Progenitor cell of endocrine pancreas (in vitro differentiated cells): ENCODE measurements around the gene S1PR2. TPM values are rescaled to one million over a fixed set of nuclear protein-coding genes. Genes with fewer than 3 reads are reported as not detected.

Source experiments
- DNase-seq: peaks from one replicate; pipeline ENCODE4 v3.0.0; 2021; ENCODE audit warnings: low spot score; ENCODE audit not compliant: unreplicated experiment
- H3K27ac Mint-ChIP-seq: 2 replicates; pipeline ENCODE4 v1.8.0; 2021; ENCODE audit warnings: mild to moderate bottlenecking, moderate library complexity, mixed read lengths
- H3K27me3 Mint-ChIP-seq: 2 replicates; pipeline ENCODE4 v1.8.0; 2021; ENCODE audit warnings: mixed read lengths
- H3K36me3 Mint-ChIP-seq: 2 replicates; pipeline ENCODE4 v1.8.0; 2022; ENCODE audit warnings: mixed read lengths; ENCODE audit not compliant: insufficient read depth
- H3K4me1 Mint-ChIP-seq: 2 replicates; pipeline ENCODE4 v1.8.0; 2021; ENCODE audit warnings: low read depth, mixed read lengths
- H3K4me3 Mint-ChIP-seq: 2 replicates; pipeline ENCODE4 v1.8.0; 2021; ENCODE audit warnings: low read depth, mild to moderate bottlenecking, moderate library complexity, mixed read lengths
- H3K9me3 Mint-ChIP-seq: 2 replicates; pipeline ENCODE4 v1.8.0; 2021; ENCODE audit warnings: low read depth, mixed read lengths
- CTCF ChIP-seq: fragments of 200-600 bp; sonication (generic); IDR thresholded peaks from one replicate; pipeline ENCODE4 v1.5.0; 2021; ENCODE audit warnings: antibody characterized with exemption, mild to moderate bottlenecking; ENCODE audit not compliant: unreplicated experiment
- total RNA-seq: library from RNA; stranded (reverse); gene quantifications from 2 replicates; pipeline ENCODE4 v1.2.1, GENCODE V29; 2021

Gene S1PR2
- total RNA-seq, 1 donor from 2014 or later: 19.2 TPM

- no peaks in the 10 kb centered on the region for H3K36me3 Mint-ChIP-seq
- no peak for DNase-seq
- no peak overlapping the region for H3K4me3 Mint-ChIP-seq
- H3K4me1 Mint-ChIP-seq: no peaks in the 10 kb centered on the region
- peaks cover 57% of the 10 kb centered on the region for H3K27me3 Mint-ChIP-seq
- H3K27ac Mint-ChIP-seq: no peak overlapping the region
- no peak for TF ChIP-seq CTCF
- H3K9me3 Mint-ChIP-seq: no peaks in the 10 kb centered on the region
Observed at GRCh38 chr19:10271543-10272086, 40.5 kb upstream of the S1PR2 start.

- H3K27me3 Mint-ChIP-seq: peaks cover 58% of the 10 kb centered on the region
- H3K4me1 Mint-ChIP-seq: no peaks in the 10 kb centered on the region
- no peak within 1 kb of the TSS for H3K27ac Mint-ChIP-seq
- TF ChIP-seq CTCF: no peak
- H3K9me3 Mint-ChIP-seq: no peaks in the 10 kb centered on the region
- no peaks in the 10 kb centered on the region for H3K36me3 Mint-ChIP-seq
- peak within 1 kb of the TSS; percentile 16 for H3K4me3 Mint-ChIP-seq
- no peak for DNase-seq
Observed at GRCh38 chr19:10270616-10271394, 39.7 kb upstream of the S1PR2 start, which contains the start of gene ICAM1. ICAM1 (plus strand) TSS chr19:10271120; CDS start chr19:10271160, 40 bp downstream.

- Mint-ChIP-seq H3K27me3 (peaks cover 58% of the 10 kb centered on the region), H3K27ac (no peak overlapping the region), H3K4me1 (no peaks in the 10 kb centered on the region), H3K36me3 (no peaks in the 10 kb centered on the region), H3K9me3 (no peaks in the 10 kb centered on the region), H3K4me3 (no peak overlapping the region)
- no peak for DNase-seq
- TF ChIP-seq CTCF: no peak
Observed at GRCh38 chr19:10270180-10270615, 39.1 kb upstream of the S1PR2 start.

GRCh38 chr19:10269333-10270179 lies 38.4 kb upstream of the S1PR2 start:
- peak; percentile 82 for DNase-seq
- no peaks in the 10 kb centered on the region for H3K36me3 Mint-ChIP-seq
- peak; percentile 91 for TF ChIP-seq CTCF
- no peak overlapping the region for H3K27ac Mint-ChIP-seq
- no peaks in the 10 kb centered on the region for H3K9me3 Mint-ChIP-seq
- H3K27me3 Mint-ChIP-seq: peaks cover 55% of the 10 kb centered on the region
- H3K4me1 Mint-ChIP-seq: no peaks in the 10 kb centered on the region
- H3K4me3 Mint-ChIP-seq: peak overlapping the region; percentile 26

GRCh38 chr19:10268071-10268470 lies 36.9 kb upstream of the S1PR2 start:
- H3K27ac Mint-ChIP-seq: no peak overlapping the region
- TF ChIP-seq CTCF: no peak
- no peaks in the 10 kb centered on the region for H3K36me3 Mint-ChIP-seq
- H3K9me3 Mint-ChIP-seq: no peaks in the 10 kb centered on the region
- H3K27me3 Mint-ChIP-seq: peaks cover 49% of the 10 kb centered on the region
- H3K4me3 Mint-ChIP-seq: no peak overlapping the region
- no peak for DNase-seq
- no peaks in the 10 kb centered on the region for H3K4me1 Mint-ChIP-seq
